H9 (cell line): Measurements from ENCODE around the gene TCEAL3. TPM values are rescaled to one million over a fixed set of nuclear protein-coding genes. Genes with fewer than 3 reads are reported as not detected.

Experiments
- DNase-seq: peaks from one replicate; pipeline ENCODE4 v3.0.0-alpha.2; 2017
- H2AFZ ChIP-seq: one replicate; pipeline ENCODE4 v1.6.1; 2013; ENCODE audit warnings: mild to moderate bottlenecking, low read length, control low read depth, moderate library complexity
- H2AK5ac ChIP-seq: 2 replicates; pipeline ENCODE4 v1.6.1; 2013; ENCODE audit warnings: low read length, control low read depth, mixed read lengths; ENCODE audit not compliant: insufficient read length
- H2BK120ac ChIP-seq: one replicate; pipeline ENCODE4 v1.6.1; 2013; ENCODE audit warnings: low read depth, mild to moderate bottlenecking, low read length, control low read depth, inconsistent platforms; ENCODE audit not compliant: poor library complexity, severe bottlenecking
- H2BK12ac ChIP-seq: 2 replicates; pipeline ENCODE4 v1.6.1; 2013; ENCODE audit warnings: low read length, control low read depth, mixed read lengths, low read depth; ENCODE audit not compliant: insufficient read length
- H2BK15ac ChIP-seq: 2 replicates; pipeline ENCODE4 v1.6.1; 2013; ENCODE audit warnings: low read depth, low read length, control low read depth
- H2BK20ac ChIP-seq: one replicate; pipeline ENCODE4 v1.6.1; 2013; ENCODE audit warnings: low read depth, mild to moderate bottlenecking, low read length, control low read depth, inconsistent platforms; ENCODE audit not compliant: poor library complexity, severe bottlenecking
- H2BK5ac ChIP-seq: 2 replicates; pipeline ENCODE4 v1.6.1; 2013; ENCODE audit warnings: low read length, control low read depth, mixed read lengths; ENCODE audit not compliant: insufficient read length
- H3K14ac ChIP-seq: 2 replicates; pipeline ENCODE4 v1.6.1; 2013; ENCODE audit warnings: low read length, control low read depth; ENCODE audit not compliant: insufficient read depth
- H3K18ac ChIP-seq: 2 replicates; pipeline ENCODE4 v1.6.1; 2013; ENCODE audit warnings: low read depth, mild to moderate bottlenecking, mixed read lengths, low read length, control low read depth; ENCODE audit not compliant: insufficient read length
- H3K23ac ChIP-seq: 2 replicates; pipeline ENCODE4 v1.6.1; 2013; ENCODE audit warnings: low read length, control low read depth, mixed read lengths, low read depth; ENCODE audit not compliant: insufficient read length
- H3K23me2 ChIP-seq: 2 replicates; pipeline ENCODE4 v1.6.1; 2013; ENCODE audit warnings: low read depth, mild to moderate bottlenecking, mixed read lengths, low read length, control low read depth; ENCODE audit not compliant: insufficient read length, poor library complexity, severe bottlenecking
- H3K27ac ChIP-seq: 2 replicates; pipeline ENCODE4 v1.5.1; 2013; ENCODE audit warnings: low read length, control low read depth, mixed read lengths, low read depth; ENCODE audit not compliant: insufficient read length
- H3K27me3 ChIP-seq: 2 replicates; pipeline ENCODE4 v1.6.1; 2013; ENCODE audit warnings: low read length, control low read depth, inconsistent platforms; ENCODE audit not compliant: insufficient read depth
- H3K4ac ChIP-seq: 2 replicates; pipeline ENCODE4 v1.6.1; 2013; ENCODE audit warnings: low read depth, mild to moderate bottlenecking, control low read depth, inconsistent platforms, low read length, moderate library complexity
- H3K4me1 ChIP-seq: 2 replicates; pipeline ENCODE4 v1.6.1; 2013; ENCODE audit warnings: low read length, control low read depth, inconsistent platforms; ENCODE audit not compliant: insufficient read depth
- H3K4me2 ChIP-seq: 2 replicates; pipeline ENCODE4 v1.6.1; 2013; ENCODE audit warnings: low read length, control low read depth, mixed read lengths; ENCODE audit not compliant: insufficient read length, insufficient read depth
- H3K56ac ChIP-seq: 2 replicates; pipeline ENCODE4 v1.6.1; 2013; ENCODE audit warnings: low read depth, mild to moderate bottlenecking, mixed read lengths, low read length, control low read depth; ENCODE audit not compliant: insufficient read length
- H3K79me1 ChIP-seq: 2 replicates; pipeline ENCODE4 v1.6.1; 2013; ENCODE audit warnings: low read depth, mild to moderate bottlenecking, moderate library complexity, low read length, control low read depth, inconsistent platforms; ENCODE audit not compliant: insufficient read depth, poor library complexity, severe bottlenecking
- H3K79me2 ChIP-seq: 2 replicates; pipeline ENCODE4 v1.6.1; 2013; ENCODE audit warnings: low read length, control low read depth, inconsistent platforms; ENCODE audit not compliant: insufficient read depth
- H3K9ac ChIP-seq: 2 replicates; pipeline ENCODE4 v1.6.1; 2013; ENCODE audit warnings: low read length, control low read depth, mixed read lengths; ENCODE audit not compliant: insufficient read length; ENCODE audit errors: extremely low read depth
- H3K9me3 ChIP-seq: one replicate; pipeline ENCODE4 v1.6.1; 2013; ENCODE audit warnings: low read depth, low read length, inconsistent platforms; ENCODE audit not compliant: control insufficient read depth
- H3T11ph ChIP-seq: one replicate; pipeline ENCODE4 v1.6.1; 2013; ENCODE audit warnings: mild to moderate bottlenecking, low read length, control low read depth, inconsistent platforms
- H4K20me1 ChIP-seq: one replicate; pipeline ENCODE4 v1.6.1; 2013; ENCODE audit not compliant: control insufficient read depth, insufficient read length, insufficient read depth
- H4K5ac ChIP-seq: 2 replicates; pipeline ENCODE4 v1.6.1; 2013; ENCODE audit warnings: low read depth, mild to moderate bottlenecking, mixed read lengths, low read length, control low read depth; ENCODE audit not compliant: insufficient read length
- H4K8ac ChIP-seq: replicated peaks from 2 replicates; pipeline ENCODE4 v1.6.1; 2013; ENCODE audit warnings: low read length, control low read depth, mixed read lengths, low read depth; ENCODE audit not compliant: insufficient read length
- H4K91ac ChIP-seq: 2 replicates; pipeline ENCODE4 v1.6.1; 2013; ENCODE audit warnings: low read depth, mild to moderate bottlenecking, moderate library complexity, mixed read lengths, low read length, control low read depth; ENCODE audit not compliant: insufficient read length
- H3K27ac Mint-ChIP-seq, 3 experiments: 2 replicates in 2 of 3; 3 replicates in 1 of 3; pipeline ENCODE4 v1.8.0; 2020 to 2021; ENCODE audit warnings: mixed read lengths in 3 of 3, mild to moderate bottlenecking in 1 of 3, moderate library complexity in 1 of 3
- H3K27me3 Mint-ChIP-seq: 2 replicates; pipeline ENCODE4 v1.8.0; 2021; ENCODE audit warnings: low read depth, mild to moderate bottlenecking, moderate library complexity, mixed read lengths
- H3K36me3 Mint-ChIP-seq, 3 experiments: 2 replicates in 2 of 3; 3 replicates in 1 of 3; pipeline ENCODE4 v1.8.0; 2020 to 2021; ENCODE audit warnings: low read depth in 3 of 3, mixed read lengths in 3 of 3; ENCODE audit not compliant: insufficient read depth in 1 of 3
- H3K4me1 Mint-ChIP-seq, 2 experiments: 2 replicates each; pipeline ENCODE4 v1.8.0; 2020; ENCODE audit warnings: mixed read lengths in 2 of 2
- H3K4me3 Mint-ChIP-seq, 2 experiments: 2 replicates in 1 of 2; 3 replicates in 1 of 2; pipeline ENCODE4 v1.8.0; 2020 to 2021; ENCODE audit warnings: mild to moderate bottlenecking in 2 of 2, mixed read lengths in 2 of 2, moderate library complexity in 1 of 2
- H3K9me3 Mint-ChIP-seq, 2 experiments: 2 replicates in 1 of 2; 3 replicates in 1 of 2; pipeline ENCODE4 v1.8.0; 2020; ENCODE audit warnings: mild to moderate bottlenecking in 2 of 2, mixed read lengths in 2 of 2, moderate library complexity in 1 of 2
- WGBS: extraction: QIAGEN DNeasy Blood & Tissue Kit; methylation state at CpG from one replicate; pipeline ENCODE4 v1.1.7; 2013; ENCODE audit warnings: missing lambda C conversion rate, low lambda C conversion rate, mixed read lengths; ENCODE audit not compliant: insufficient read length; ENCODE audit errors: extremely low coverage; 5-methylcytosine and 5-hydroxymethylcytosine counted together
- total RNA-seq: library from RNA; stranded (reverse); gene quantifications from 2 replicates; pipeline ENCODE4 v1.2.1, GENCODE V29; 2021
- TF ChIP-seq, protein P1 (sequence below): fragments of 200-600 bp; sonication (generic); conservative IDR thresholded peaks from 3 replicates; pipeline ENCODE4 v1.8.0; 2021; ENCODE audit warnings: antibody characterized with exemption, mild to moderate bottlenecking

The TCEAL3 gene
- total RNA-seq, 1 experiment from 2014 or later: 11.1 TPM

DNA sequence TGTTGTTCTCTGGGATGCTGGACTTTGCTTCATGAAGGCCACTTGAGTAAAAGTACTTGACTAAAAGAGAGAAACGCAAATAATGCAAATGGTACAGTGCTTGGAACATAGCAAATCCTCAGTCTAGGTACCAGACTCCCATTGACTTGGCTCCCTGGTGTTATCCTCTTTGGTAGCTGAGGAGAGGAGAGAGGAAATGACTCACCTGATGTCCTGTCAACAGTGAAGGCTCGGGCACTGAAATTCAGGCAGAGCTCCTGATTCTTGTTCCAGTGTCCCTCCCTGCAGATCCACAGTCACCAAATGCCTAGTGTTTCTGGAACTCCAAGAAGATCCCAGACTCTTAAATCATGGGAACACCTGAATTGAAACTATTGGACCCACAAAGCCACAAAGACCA is 45.0 kb upstream of the TCEAL3 start:
- H3K4ac ChIP-seq: no peak overlapping the region
- no peaks in the 10 kb centered on the region for H3K9me3 ChIP-seq
- TF ChIP-seq, protein P1, sequence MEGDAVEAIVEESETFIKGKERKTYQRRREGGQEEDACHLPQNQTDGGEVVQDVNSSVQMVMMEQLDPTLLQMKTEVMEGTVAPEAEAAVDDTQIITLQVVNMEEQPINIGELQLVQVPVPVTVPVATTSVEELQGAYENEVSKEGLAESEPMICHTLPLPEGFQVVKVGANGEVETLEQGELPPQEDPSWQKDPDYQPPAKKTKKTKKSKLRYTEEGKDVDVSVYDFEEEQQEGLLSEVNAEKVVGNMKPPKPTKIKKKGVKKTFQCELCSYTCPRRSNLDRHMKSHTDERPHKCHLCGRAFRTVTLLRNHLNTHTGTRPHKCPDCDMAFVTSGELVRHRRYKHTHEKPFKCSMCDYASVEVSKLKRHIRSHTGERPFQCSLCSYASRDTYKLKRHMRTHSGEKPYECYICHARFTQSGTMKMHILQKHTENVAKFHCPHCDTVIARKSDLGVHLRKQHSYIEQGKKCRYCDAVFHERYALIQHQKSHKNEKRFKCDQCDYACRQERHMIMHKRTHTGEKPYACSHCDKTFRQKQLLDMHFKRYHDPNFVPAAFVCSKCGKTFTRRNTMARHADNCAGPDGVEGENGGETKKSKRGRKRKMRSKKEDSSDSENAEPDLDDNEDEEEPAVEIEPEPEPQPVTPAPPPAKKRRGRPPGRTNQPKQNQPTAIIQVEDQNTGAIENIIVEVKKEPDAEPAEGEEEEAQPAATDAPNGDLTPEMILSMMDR: no peak
- H4K20me1 ChIP-seq: no peaks in the 10 kb centered on the region
- no peak overlapping the region for H2BK20ac ChIP-seq
- no CpG with 5 or more reads among the region's 2 CpGs for WGBS
- no peak overlapping the region for H2BK5ac ChIP-seq
- H2BK15ac ChIP-seq: no peak overlapping the region
- no peaks in the 10 kb centered on the region; a peak in 1 of 7 replicates for H3K36me3 Mint-ChIP-seq
- H2BK120ac ChIP-seq: no peak overlapping the region
- no peak overlapping the region for H3K14ac ChIP-seq
- no peaks in the 10 kb centered on the region for H3K79me2 ChIP-seq
- no peak overlapping the region for H3K18ac ChIP-seq
- no peak overlapping the region for H3K9ac ChIP-seq
- no peaks in the 10 kb centered on the region for H3K27me3 ChIP-seq
- no peak overlapping the region for H2BK12ac ChIP-seq
- H3K4me1 ChIP-seq: no peaks in the 10 kb centered on the region
- no peaks in the 10 kb centered on the region for H3K79me1 ChIP-seq
- no peak overlapping the region for H3T11ph ChIP-seq
- no peak overlapping the region for H3K27ac Mint-ChIP-seq
- no peak overlapping the region for H3K27ac ChIP-seq
- no peak overlapping the region for H3K4me3 Mint-ChIP-seq
- H3K23ac ChIP-seq: no peak overlapping the region
- no peaks in the 10 kb centered on the region for H3K23me2 ChIP-seq
- H4K8ac ChIP-seq: no peak overlapping the region
- no peak overlapping the region for H3K56ac ChIP-seq
- H4K91ac ChIP-seq: no peak overlapping the region
- no peak for DNase-seq
- H2AFZ ChIP-seq: no peak overlapping the region
- no peak overlapping the region for H2AK5ac ChIP-seq
- peaks cover 0 to 28% of the 10 kb centered on the region in 2 experiments; a peak in 2 of 5 replicates for H3K9me3 Mint-ChIP-seq
- H3K27me3 Mint-ChIP-seq: no peaks in the 10 kb centered on the region
- no peak overlapping the region for H4K5ac ChIP-seq
- no peaks in the 10 kb centered on the region for H3K4me1 Mint-ChIP-seq
- H3K4me2 ChIP-seq: no peak overlapping the region
